ENCODE data around the gene TMEM79.
"Not testable (repeated sequence)": the region's sequence is repeated elsewhere in the genome, so short reads cannot be mapped to it uniquely, and the experiment has no call there.

The TMEM79 gene

DNA sequence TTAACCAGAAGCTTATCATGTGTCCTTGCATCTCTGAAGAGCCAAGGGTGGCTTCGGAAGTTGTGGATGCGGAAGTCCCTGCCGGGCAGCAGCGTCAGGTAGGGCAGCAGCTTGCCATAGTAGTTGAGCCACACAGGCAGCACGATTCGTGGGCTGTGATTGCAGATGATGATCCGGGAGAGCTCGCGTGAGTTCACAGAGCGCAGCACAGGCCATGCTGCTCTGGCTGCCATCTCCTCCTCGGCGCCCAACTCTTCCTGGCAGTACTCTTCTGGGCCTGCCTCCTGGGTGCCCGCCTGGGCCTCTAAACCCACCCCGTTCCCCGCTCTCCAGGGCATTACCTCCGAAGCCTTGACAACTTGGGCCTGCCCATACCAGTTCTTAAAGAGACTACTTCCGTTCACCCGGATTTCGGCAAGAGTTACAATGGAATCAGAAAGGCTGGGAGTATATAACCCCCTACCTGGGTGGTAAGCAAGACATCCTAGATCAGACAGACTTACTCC is 14.8 kb downstream of the TMEM79 start, which contains the start of gene VHLL:
VHLL (minus strand) TSS at position 456 of the 506 bp plus-strand sequence; CDS start at position 338, 118 bp downstream.
- no peak for DNase-seq

DNA sequence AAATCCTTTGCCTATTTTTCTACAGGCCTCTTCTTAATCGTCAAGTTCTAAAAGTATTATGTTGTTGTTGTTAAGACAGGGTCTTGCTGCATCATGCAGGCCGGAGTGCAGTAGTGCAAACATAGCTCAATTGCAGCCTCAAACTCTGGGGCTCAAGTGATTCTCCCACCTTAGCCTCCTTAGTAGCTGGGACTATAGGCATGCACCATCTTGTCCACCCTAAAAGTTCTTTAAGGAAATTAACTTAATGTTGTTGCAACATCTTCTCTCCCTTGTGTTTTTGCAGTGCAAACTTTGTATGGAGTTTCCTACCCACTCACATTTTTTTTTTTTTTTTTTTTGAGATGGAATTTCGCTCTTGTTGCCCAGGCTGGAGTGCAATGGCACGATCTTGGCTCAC is 19.1 kb downstream of the TMEM79 start:
- no peak for DNase-seq

DNA sequence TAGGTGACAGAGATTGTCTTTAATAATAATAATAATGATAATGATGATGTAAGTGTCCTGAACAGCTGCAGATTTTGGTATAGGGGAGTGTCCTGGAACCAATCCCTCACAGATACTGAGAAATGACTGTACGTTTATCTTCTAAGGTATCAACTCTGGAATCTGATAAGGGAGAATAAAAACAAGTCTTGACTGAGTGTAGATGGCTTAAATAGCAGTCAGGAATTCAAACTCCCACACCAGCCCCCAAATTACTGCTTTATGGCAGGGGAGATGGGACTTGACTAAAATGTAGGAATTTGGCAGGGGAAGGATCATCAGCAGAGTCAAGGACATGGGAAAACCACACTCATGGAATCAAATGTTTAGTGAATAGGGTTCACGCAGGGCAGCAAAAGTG is 21.1 kb downstream of the TMEM79 start:
- DNase-seq, result no peak

DNA sequence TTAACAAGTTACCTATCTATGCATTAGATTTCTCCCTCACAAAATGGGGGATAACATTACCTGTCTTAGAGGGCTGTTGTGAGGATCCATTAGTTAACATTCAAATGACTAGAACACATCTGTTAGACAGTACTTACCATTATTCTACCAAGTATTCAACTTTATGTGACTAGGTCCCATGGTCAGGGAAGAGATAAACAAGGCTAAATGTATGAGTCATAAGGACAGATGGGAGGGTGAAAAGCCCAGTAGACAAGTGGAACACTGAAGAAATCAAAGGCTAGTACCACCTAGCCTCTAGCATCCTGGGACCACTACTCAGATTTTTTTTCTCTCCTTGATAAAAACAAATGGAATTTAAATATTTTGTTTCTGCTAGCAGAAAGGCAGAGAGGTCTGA is 24.0 kb downstream of the TMEM79 start:
- no peak for DNase-seq

DNA sequence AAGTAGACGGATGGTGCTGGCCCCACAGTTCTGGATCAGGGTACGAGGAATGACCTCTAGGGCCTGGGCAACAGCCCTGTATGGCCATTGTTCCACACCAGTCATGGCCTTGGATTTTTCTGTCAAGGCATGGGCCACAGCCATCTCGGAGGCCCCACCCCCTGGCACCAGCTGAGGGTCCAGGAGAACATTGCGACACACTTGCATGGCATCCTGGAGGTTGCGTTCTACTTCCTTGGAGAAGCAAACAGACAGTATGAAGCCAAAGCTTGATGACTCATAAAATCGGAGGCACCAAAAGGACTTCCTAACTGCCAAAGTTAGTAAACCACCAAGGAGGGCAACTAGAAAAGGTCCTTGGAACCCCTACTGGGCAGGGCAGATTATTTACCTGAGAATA is 26.8 kb downstream of the TMEM79 start:
- DNase-seq, result peak in 6 of 51 donors; percentile 5 to 29 (median 12)

DNA sequence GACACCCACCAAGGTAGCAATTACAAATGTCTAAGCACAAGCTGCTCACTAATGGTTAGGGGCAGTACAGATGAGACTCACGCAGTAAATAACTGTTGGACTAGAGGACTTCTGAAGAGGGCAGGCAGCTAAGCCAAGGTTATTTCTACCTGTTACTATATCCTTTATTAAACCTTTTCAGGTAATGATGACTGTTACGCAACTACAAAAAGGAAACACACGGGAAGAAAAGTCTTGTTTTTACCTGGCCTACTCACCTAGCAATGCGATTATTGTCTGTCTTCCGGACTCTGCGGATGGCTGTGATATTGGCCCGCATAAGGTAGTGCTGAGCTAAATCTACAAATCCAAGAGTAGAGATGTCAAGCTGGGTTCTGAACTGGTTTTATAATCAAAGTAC is 32.8 kb downstream of the TMEM79 start:
- no peak for DNase-seq

DNA sequence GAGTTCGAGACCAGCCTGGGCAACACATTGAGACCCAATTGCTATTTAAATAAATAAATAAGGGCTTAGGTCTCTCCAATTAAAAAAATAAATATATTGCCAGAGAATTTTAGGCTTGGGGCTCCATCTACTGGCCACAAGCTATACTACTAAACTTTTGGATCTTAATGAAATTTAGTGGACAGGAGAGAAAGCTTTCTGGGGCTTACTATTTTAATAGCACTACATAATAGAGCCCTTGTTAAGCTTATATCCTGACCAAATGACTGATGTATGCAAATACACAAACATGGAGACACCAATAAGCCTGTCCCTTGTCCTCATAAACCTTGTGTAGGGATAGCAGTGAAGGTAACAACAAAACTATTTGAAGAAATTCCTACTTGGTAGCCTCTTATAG is 35.5 kb downstream of the TMEM79 start:
- peak in 3 of 51 donors; percentile 0 to 7 (median 5) for DNase-seq

DNA sequence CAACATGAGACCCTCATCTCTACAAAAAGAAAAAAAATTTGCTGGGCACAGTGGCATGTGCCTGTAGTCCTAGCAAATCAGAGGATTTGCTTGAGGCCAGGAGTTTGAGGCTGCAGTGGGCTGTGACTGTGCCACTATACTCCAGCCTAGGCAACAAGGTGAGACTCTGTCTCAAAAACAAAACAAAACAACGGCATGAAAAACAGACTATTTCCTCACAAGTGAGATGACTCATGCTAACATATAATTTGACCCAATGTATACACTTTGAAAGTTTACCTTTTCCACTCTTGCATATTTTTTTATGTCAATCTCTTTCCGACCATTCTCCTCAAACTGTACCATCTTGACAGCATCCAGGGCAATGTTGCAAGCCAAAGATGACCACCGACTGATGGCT is 36.4 kb downstream of the TMEM79 start:
- no peak for DNase-seq

DNA sequence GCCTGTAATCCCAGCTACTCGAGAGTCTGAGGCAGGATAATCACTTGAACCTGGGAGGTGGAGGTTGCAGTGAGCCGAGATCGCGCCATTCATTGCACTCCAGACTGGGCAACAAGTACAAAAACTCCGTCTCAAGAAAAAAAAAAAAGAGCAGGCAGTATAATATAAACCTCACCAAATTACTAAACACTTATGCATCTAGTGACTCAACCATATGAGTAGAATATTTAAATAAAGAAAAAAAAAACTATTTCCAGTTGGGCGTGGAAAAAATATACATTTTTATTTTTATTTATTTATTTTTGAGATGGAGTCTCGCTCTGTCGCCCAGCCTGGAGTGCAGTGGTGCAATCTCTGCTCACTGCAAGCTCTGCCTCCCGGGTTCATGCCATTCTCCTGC is 39.1 kb downstream of the TMEM79 start:
- DNase-seq, result not testable (repeated sequence)

DNA sequence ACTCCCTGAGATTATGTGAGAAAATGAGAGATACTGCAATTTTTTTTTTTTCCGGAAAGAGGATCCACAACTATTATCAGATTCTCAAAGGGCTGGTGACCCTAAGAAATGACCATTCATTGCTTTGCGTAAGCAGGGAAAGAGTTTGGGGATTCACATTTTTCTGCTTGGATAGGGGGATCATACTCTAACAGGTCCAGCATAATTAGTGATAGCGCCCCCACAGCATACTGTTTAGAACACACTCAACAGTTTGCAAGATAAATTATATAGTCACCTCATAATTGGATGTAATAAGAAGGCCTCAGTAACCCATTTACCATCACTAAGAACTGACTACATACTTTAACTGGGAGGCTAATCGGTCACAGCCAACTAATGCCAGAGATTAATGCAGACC is 52.1 kb downstream of the TMEM79 start:
- no peak for DNase-seq

DNA sequence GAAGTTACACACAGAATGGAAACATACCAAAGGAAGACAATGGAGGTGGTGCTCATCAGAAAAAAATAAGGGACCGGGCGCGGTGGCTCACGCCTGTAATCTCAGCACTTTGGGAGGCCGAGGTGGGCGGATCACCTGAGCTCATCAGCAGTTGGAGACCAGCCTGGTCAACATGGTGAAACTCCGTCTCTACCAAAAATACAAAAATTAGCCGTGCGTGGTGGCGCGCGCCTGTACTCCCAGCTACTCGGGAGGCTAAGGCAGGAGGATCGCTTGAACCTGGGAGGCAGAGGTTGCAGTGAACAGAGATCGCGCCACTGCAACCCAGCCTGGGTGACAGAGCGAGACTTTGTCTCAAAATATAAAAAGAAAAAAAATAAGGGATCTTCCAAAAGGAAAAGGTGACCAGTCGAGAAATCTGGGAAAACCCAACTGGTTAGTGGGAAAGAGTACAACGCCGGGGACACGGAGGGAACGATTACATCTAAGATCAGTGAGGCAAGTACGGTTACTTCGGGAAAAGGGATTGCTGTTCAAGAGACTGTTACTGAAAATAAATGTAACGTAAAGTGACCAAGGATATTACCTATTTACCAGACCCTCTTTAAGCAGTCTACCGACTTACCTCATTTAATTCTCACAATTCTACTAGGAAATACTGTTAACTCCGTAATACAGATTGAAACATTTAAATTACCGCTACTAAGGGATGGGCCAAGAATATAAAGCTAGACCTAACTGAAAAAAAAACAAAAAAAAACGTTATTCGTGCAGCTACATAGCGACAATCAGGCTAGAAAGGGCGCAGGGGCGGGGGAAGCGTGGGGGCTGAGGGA is 53.1 kb downstream of the TMEM79 start:
- DNase-seq, result peak in 1 of 51 donors; percentile 3

DNA sequence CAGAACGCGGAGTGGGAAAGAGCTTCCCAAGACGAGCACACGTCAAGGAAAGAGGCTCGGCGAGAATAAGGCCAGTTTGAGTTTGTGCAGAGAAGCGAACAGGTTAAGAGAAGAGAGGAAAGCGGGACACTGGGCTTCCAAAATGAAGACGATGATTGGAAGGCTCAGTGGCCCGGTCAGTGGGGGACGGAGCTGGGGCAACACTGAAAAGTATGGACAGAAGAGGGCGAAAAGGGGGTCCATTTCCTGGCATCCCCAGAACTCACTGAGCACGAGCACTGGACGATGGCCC is 53.7 kb downstream of the TMEM79 start:
- DNase-seq, result peak in 3 of 51 donors; percentile 23 to 48 (median 42)

DNA sequence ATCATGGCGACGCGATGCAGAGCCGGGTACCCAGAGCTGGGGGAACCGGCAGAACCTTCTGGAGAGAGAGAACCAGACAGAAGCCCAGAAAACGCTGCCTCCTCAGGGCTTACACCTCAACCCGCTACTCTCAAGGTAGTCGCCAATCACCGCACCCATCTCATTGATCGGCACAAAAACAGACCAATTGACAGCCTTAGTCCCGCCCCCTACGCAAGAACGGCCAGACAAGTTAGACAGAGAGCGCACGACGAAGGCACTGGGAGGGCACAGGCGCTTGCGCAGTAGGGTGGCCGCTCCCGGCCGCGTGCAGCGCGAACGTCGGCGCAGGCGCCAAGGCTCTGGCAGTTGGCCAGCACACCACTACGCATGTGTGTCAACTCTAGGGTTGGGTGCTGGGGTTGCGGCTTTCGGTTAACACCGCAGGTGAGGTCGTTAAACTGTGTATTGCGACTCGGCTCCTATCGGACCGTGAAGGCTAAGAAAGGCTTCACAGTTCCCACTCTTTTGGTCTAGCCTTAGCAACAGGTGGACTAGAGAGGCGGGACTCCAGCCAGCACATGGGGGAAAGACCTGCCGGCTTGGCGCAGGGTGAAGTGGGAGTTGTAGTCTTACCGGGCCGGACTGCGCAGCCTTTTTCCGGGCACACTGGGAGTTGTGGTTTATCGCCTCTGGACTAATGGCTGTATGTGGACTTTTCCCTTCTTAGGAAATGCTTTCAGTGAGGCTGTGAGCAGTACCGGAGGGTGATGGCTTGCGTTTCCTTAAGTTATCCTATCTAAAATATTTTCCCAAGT is 54.3 kb downstream of the TMEM79 start, which contains the start of the genes CCT3 and TSACC:
CCT3 (minus strand) TSS at position 113 of the 797 bp plus-strand sequence; CDS start at position 5, 108 bp downstream.
TSACC (plus strand) TSS at position 347 of the 797 bp plus-strand sequence. CDS start 1,232 bp downstream, outside the sequence.
- peak; percentile 91 to 100 (median 97) for DNase-seq
